Adrenal gland (tissue), 5 donors: ENCODE measurements around the gene RPRD1B.

Experiments
- POLR2A ChIP-seq, 2 donors: fragments of 450-650 bp; IDR thresholded peaks; one replicate each; pipeline ENCODE4 v1.6.1; 2017; ENCODE audit warnings: antibody characterized with exemption in 2 of 2, mild to moderate bottlenecking in 2 of 2, moderate library complexity in 1 of 2
- TF ChIP-seq, protein P1 (sequence below), 6 experiments: fragments of 450-650 bp in 4 of 6; fragments of 200-600 bp in 2 of 6; sonication (generic) in 1 of 6; IDR thresholded peaks; 1 replicate in 5 of 6; 2 replicates in 1 of 6; pipeline versions ENCODE4 v1.5.1 to v1.8.0; 2016 to 2021; ENCODE audit warnings: antibody characterized with exemption in 6 of 6, mild to moderate bottlenecking in 2 of 6, moderate library complexity in 1 of 6
- donor health status: DM: no; HTN: no; CAD: no.

DNA sequence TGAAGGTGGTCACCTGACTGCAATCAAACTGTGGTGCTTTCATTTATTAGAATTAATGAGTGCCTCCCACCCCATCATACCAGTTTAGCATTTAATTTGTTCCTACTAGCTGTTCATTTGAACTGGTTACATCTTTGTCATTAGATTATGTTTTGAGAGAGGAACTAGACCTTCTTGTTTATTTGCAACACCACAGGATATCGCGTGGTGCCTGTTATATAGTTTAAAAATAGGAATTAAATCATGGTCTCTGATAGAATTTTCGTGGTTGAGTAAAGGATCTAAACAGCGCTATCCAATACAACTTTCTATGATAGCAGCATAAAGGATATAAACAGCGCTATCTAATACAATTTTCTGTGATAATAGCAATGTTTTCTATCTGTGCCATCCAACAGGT is 2.8 kb downstream of the RPRD1B start:
- TF ChIP-seq, protein P1, sequence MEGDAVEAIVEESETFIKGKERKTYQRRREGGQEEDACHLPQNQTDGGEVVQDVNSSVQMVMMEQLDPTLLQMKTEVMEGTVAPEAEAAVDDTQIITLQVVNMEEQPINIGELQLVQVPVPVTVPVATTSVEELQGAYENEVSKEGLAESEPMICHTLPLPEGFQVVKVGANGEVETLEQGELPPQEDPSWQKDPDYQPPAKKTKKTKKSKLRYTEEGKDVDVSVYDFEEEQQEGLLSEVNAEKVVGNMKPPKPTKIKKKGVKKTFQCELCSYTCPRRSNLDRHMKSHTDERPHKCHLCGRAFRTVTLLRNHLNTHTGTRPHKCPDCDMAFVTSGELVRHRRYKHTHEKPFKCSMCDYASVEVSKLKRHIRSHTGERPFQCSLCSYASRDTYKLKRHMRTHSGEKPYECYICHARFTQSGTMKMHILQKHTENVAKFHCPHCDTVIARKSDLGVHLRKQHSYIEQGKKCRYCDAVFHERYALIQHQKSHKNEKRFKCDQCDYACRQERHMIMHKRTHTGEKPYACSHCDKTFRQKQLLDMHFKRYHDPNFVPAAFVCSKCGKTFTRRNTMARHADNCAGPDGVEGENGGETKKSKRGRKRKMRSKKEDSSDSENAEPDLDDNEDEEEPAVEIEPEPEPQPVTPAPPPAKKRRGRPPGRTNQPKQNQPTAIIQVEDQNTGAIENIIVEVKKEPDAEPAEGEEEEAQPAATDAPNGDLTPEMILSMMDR (IDR thresholded peaks at IDR 0.05): no peak
- TF ChIP-seq POLR2A (IDR thresholded peaks at IDR 0.05): no peak
